HEK293 (cell line): ENCODE results near the gene PKIG.

Source experiments
- HOXD13 ChIP-seq: sonication (generic); formaldehyde crosslinking; IDR thresholded peaks from 2 replicates; pipeline ENCODE4 v1.8.0; 2022; ENCODE audit warnings: missing genetic modification reagents, borderline replicate concordance
- RBAK ChIP-seq: fragments of 450-650 bp; formaldehyde crosslinking; IDR thresholded peaks from 2 replicates; pipeline ENCODE4 v1.5.1; 2016; ENCODE audit warnings: missing biosample characterization, missing genetic modification characterization
- ZEB2 ChIP-seq: fragments of 450-650 bp; formaldehyde crosslinking; IDR thresholded peaks from 2 replicates; pipeline ENCODE4 v1.5.1; 2016; ENCODE audit warnings: missing biosample characterization, missing genetic modification characterization
- TF ChIP-seq, protein P1 (sequence below): fragments of 450-650 bp; formaldehyde crosslinking; IDR thresholded peaks from 2 replicates; pipeline ENCODE4 v1.5.1; 2016; ENCODE audit warnings: missing biosample characterization, missing genetic modification characterization
- TF ChIP-seq, protein P2 (sequence below): fragments of 450-650 bp; formaldehyde crosslinking; optimal IDR thresholded peaks from 2 replicates; pipeline ENCODE3; 2016; ENCODE audit warnings: missing biosample characterization, mild to moderate bottlenecking, missing genetic modification characterization

DNA sequence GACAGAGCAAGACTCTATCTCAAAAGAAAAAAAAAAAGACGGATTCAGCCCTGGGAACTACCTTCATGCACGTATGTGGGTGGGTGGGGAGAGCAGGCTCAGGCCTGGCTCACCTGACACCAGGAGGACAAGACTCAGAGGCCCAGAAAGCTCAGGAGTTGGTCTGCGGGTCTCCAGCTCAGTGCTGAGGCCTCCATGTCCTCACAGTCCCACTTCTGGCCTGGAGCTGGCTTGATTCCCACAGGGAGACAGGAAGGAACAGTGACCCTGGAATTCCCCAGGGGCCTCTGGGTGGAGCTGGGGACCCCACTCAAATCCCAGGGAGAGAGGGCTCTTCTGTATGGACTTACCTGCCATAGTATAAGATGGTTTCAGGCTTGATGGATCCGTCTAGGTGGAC, 53.5 kb downstream of the PKIG start:
- TF ChIP-seq, protein P1, sequence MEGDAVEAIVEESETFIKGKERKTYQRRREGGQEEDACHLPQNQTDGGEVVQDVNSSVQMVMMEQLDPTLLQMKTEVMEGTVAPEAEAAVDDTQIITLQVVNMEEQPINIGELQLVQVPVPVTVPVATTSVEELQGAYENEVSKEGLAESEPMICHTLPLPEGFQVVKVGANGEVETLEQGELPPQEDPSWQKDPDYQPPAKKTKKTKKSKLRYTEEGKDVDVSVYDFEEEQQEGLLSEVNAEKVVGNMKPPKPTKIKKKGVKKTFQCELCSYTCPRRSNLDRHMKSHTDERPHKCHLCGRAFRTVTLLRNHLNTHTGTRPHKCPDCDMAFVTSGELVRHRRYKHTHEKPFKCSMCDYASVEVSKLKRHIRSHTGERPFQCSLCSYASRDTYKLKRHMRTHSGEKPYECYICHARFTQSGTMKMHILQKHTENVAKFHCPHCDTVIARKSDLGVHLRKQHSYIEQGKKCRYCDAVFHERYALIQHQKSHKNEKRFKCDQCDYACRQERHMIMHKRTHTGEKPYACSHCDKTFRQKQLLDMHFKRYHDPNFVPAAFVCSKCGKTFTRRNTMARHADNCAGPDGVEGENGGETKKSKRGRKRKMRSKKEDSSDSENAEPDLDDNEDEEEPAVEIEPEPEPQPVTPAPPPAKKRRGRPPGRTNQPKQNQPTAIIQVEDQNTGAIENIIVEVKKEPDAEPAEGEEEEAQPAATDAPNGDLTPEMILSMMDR: no peak
- TF ChIP-seq HOXD13 (CRISPR knock-in tag): no peak
- no peak for TF ChIP-seq RBAK (tag by site-specific recombination)
- TF ChIP-seq ZEB2 (tag by site-specific recombination): no peak
- TF ChIP-seq, protein P2, sequence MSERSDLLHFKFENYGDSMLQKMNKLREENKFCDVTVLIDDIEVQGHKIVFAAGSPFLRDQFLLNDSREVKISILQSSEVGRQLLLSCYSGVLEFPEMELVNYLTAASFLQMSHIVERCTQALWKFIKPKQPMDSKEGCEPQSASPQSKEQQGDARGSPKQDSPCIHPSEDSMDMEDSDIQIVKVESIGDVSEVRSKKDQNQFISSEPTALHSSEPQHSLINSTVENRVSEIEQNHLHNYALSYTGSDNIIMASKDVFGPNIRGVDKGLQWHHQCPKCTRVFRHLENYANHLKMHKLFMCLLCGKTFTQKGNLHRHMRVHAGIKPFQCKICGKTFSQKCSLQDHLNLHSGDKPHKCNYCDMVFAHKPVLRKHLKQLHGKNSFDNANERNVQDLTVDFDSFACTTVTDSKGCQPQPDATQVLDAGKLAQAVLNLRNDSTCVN (tag by site-specific recombination): no peak
